Kidney (tissue), 14 donors: ENCODE data around the gene CLOCK. TPM values are rescaled to one million over a fixed set of nuclear protein-coding genes. Genes with fewer than 3 reads are reported as not detected.

Source experiments
- DNase-seq, 5 donors: peaks; one replicate each; pipeline ENCODE4 v3.0.0-alpha.2; 2013 to 2020
- FAIRE-seq: peaks from 2 replicates; lab custom pipeline; 2012; peaks lifted over from hg19 to GRCh38; lab: Jason Lieb, UNC
- H3K27ac ChIP-seq, 2 donors: one replicate each; pipeline ENCODE4 v1.7.0; 2013; ENCODE audit warnings: low read depth in 2 of 2, low read length in 2 of 2, inconsistent platforms in 1 of 2
- H3K27me3 ChIP-seq: one replicate; pipeline ENCODE4 v1.7.1; 2013; ENCODE audit warnings: low read length, inconsistent platforms; ENCODE audit not compliant: control insufficient read depth, insufficient read depth
- H3K36me3 ChIP-seq, 3 donors: one replicate each; pipeline versions ENCODE4 v1.7.0 to v1.7.1; 2013; ENCODE audit warnings: low read length in 3 of 3, control low read depth in 1 of 3, inconsistent platforms in 1 of 3; ENCODE audit not compliant: insufficient read depth in 3 of 3, control insufficient read depth in 2 of 3
- H3K4me1 ChIP-seq, 3 donors: one replicate each; pipeline versions ENCODE4 v1.7.0 to v1.7.1; 2013; ENCODE audit warnings: low read length in 3 of 3, inconsistent platforms in 1 of 3, low read depth in 1 of 3; ENCODE audit not compliant: control insufficient read depth in 2 of 3, insufficient read depth in 2 of 3
- H3K4me3 ChIP-seq, 3 donors: one replicate each; pipeline versions ENCODE4 v1.7.0 to v1.8.1; 2013; ENCODE audit warnings: low read length in 3 of 3, control low read depth in 1 of 3, inconsistent platforms in 1 of 3
- H3K9ac ChIP-seq, 3 donors: one replicate each; pipeline versions ENCODE4 v1.7.0 to v1.7.1; 2013; ENCODE audit warnings: low read length in 3 of 3, control low read depth in 1 of 3, inconsistent platforms in 1 of 3
- H3K9me3 ChIP-seq, 3 donors: one replicate each; pipeline versions ENCODE4 v1.7.0 to v1.7.1; 2013; ENCODE audit warnings: low read length in 3 of 3, control low read depth in 1 of 3, inconsistent platforms in 1 of 3; ENCODE audit not compliant: control insufficient read depth in 2 of 3, insufficient read depth in 1 of 3
- CTCF ChIP-seq: IDR thresholded peaks from 3 replicates; pipeline ENCODE4 v1.5.1; 2012; ENCODE audit warnings: mild to moderate bottlenecking, moderate library complexity, borderline replicate concordance; ENCODE audit not compliant: insufficient read depth; ENCODE audit errors: extremely low read depth
- intact Hi-C: fragments of 100-400 bp; cut with DNase I; formaldehyde crosslinking; loops from one replicate; pipeline ENCODE4 v1.11.1; 2022
- polyA plus RNA-seq: library from polyadenylated mRNA; stranded (reverse); fragments of 350-450 nt; fragmentation: Illumina TruSeq; extraction: RNeasy Lipid Tissue Mini Kit (QIAGEN cat#74804); gene quantifications from one replicate; pipeline ENCODE4 v1.2.3, GENCODE V29; 2014; ENCODE audit warnings: low read depth, low replicate concordance; ENCODE audit not compliant: insufficient read depth
- total RNA-seq: library from RNA; stranded (reverse); fragmentation: NEBNext Ultra II Directional; extraction: Animal tissue kit (Norgen Biotek cat#: 25700); gene quantifications from one replicate; pipeline ENCODE4 v1.2.1, GENCODE V29; 2021
- donor health status: control.
- donor health status: control.
- donor health status: control.
- donor health status: control.
- donor health status: control.
- donor health status: DM: yes; HTN: yes; CAD: no.
- donor health status: Normal renal cell carcinoma (clear cell type).

CLOCK gene
- total and polyA plus RNA-seq, 2 donors from 2014 or later, result 3.8 to 28.9 TPM

- no peaks in the 10 kb centered on the region for H3K36me3 ChIP-seq
- H3K27me3 ChIP-seq, result no peaks in the 10 kb centered on the region
- TF ChIP-seq CTCF, result no peak
- intact Hi-C loops, result no loop called here
- H3K9ac ChIP-seq, result no peak overlapping the region
- H3K9me3 ChIP-seq, result no peaks in the 10 kb centered on the region
- H3K4me1 ChIP-seq, result no peaks in the 10 kb centered on the region
- no peak overlapping the region for H3K27ac ChIP-seq
- FAIRE-seq, result no peak
- DNase-seq, result no peak
- no peak overlapping the region for H3K4me3 ChIP-seq
Observed at GRCh38 chr4:55385201-55385649, 161.5 kb downstream of the CLOCK start.

GRCh38 chr4:55382488-55383003, 164.2 kb downstream of the CLOCK start:
- peak; percentile 71 for FAIRE-seq
- no peak overlapping the region for H3K9ac ChIP-seq

GRCh38 chr4:55381502-55381901, 165.2 kb downstream of the CLOCK start:
- no peaks in the 10 kb centered on the region for H3K27me3 ChIP-seq
- no peak overlapping the region for H3K9ac ChIP-seq
- no peak for DNase-seq
- H3K27ac ChIP-seq, result no peak overlapping the region
- no peaks in the 10 kb centered on the region for H3K4me1 ChIP-seq
- no peaks in the 10 kb centered on the region for H3K9me3 ChIP-seq
- no peaks in the 10 kb centered on the region for H3K36me3 ChIP-seq
- TF ChIP-seq CTCF, result no peak
- intact Hi-C loops, result no loop called here
- no peak for FAIRE-seq
- no peak overlapping the region for H3K4me3 ChIP-seq

More at GRCh38 chr4:55382488-55383003, 164.2 kb downstream of the CLOCK start:
- Histone ChIP-seq H3K9me3 (no peaks in the 10 kb centered on the region), H3K36me3 (no peaks in the 10 kb centered on the region), H3K4me1 (no peaks in the 10 kb centered on the region), H3K4me3 (no peak overlapping the region), H3K27me3 (no peaks in the 10 kb centered on the region), H3K27ac (no peak overlapping the region)
- no peak for TF ChIP-seq CTCF
- DNase-seq, result no peak
- intact Hi-C loops, result no loop called here

- Histone ChIP-seq H3K4me3 (no peak overlapping the region), H3K4me1 (no peaks in the 10 kb centered on the region), H3K9me3 (no peaks in the 10 kb centered on the region), H3K36me3 (no peaks in the 10 kb centered on the region), H3K9ac (no peak overlapping the region), H3K27ac (no peak overlapping the region), H3K27me3 (no peaks in the 10 kb centered on the region)
- DNase-seq (no peak), FAIRE-seq (no peak)
- TF ChIP-seq CTCF, result no peak
- intact Hi-C loops, result no loop called here
Observed at GRCh38 chr4:55380576-55380975, 166.1 kb downstream of the CLOCK start.
